ENCODE data around the gene GON4L.

DNA sequence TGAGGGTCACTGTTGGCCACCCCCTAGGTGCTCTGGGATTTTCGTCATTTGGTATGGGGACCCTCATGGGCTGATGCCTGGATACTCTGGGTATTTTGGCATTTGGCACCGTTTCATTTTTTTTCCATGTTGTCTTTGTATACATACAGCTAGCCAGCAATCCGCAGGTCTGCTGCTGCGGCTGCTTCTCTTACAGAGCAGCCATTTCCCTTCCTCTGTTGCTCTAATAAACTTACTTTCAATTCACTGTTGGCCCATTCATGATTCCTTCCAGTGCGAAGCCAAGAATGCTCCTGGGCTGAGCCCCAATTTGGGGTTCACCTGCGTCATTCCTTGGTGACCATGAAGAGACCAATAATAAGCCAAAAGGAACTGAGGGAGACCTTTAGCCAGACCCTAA is 21.5 kb downstream of the GON4L start:
- TF ChIP-seq, protein P1, sequence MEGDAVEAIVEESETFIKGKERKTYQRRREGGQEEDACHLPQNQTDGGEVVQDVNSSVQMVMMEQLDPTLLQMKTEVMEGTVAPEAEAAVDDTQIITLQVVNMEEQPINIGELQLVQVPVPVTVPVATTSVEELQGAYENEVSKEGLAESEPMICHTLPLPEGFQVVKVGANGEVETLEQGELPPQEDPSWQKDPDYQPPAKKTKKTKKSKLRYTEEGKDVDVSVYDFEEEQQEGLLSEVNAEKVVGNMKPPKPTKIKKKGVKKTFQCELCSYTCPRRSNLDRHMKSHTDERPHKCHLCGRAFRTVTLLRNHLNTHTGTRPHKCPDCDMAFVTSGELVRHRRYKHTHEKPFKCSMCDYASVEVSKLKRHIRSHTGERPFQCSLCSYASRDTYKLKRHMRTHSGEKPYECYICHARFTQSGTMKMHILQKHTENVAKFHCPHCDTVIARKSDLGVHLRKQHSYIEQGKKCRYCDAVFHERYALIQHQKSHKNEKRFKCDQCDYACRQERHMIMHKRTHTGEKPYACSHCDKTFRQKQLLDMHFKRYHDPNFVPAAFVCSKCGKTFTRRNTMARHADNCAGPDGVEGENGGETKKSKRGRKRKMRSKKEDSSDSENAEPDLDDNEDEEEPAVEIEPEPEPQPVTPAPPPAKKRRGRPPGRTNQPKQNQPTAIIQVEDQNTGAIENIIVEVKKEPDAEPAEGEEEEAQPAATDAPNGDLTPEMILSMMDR (IDR thresholded peaks at IDR 0.05): no peak
- no peak for TF ChIP-seq POLR2A (IDR thresholded peaks at IDR 0.05)
